DOHH2 (cell line): ENCODE data around the gene PEBP1.

ENCODE experiments used
- H3F3A ChIP-seq: fragments of 200-600 bp; sonication (generic), shearing (Covaris generic); 2 replicates; pipeline ENCODE4 v1.6.0; 2016; ENCODE audit warnings: antibody characterized with exemption, mild to moderate bottlenecking; ENCODE audit not compliant: control insufficient read depth, insufficient read depth
- H3K27ac ChIP-seq: fragments of 200-600 bp; sonication (generic); 2 replicates; pipeline ENCODE4 v1.5.1; 2014; ENCODE audit warnings: low read depth, mild to moderate bottlenecking, low read length, moderate library complexity
- H3K27me3 ChIP-seq: fragments of 200-600 bp; sonication (generic); 2 replicates; pipeline ENCODE4 v1.6.1; 2014; ENCODE audit warnings: mild to moderate bottlenecking, low read length, mixed read lengths; ENCODE audit not compliant: control insufficient read depth
- H3K36me3 ChIP-seq: fragments of 200-600 bp; sonication (generic); 2 replicates; pipeline ENCODE4 v1.6.1; 2014; ENCODE audit warnings: mild to moderate bottlenecking, low read length, moderate library complexity, mixed read lengths; ENCODE audit not compliant: control insufficient read depth
- H3K4me1 ChIP-seq: fragments of 200-600 bp; sonication (generic); 2 replicates; pipeline ENCODE4 v1.6.1; 2014; ENCODE audit warnings: mild to moderate bottlenecking, low read length, mixed read lengths; ENCODE audit not compliant: control insufficient read depth
- H3K4me2 ChIP-seq: fragments of 200-600 bp; sonication (generic); 2 replicates; pipeline ENCODE4 v1.6.0; 2014; ENCODE audit warnings: mild to moderate bottlenecking, low read length, moderate library complexity
- H3K4me3 ChIP-seq: fragments of 200-600 bp; sonication (generic); 2 replicates; pipeline ENCODE4 v1.5.1; 2014; ENCODE audit warnings: mild to moderate bottlenecking, low read length, mixed read lengths
- H3K79me2 ChIP-seq: fragments of 200-600 bp; sonication (generic); 2 replicates; pipeline ENCODE4 v1.6.1; 2014; ENCODE audit warnings: mild to moderate bottlenecking, low read length, mixed read lengths; ENCODE audit not compliant: control insufficient read depth
- H3K9me2 ChIP-seq: fragments of 200-600 bp; sonication (generic); replicated peaks from 2 replicates; pipeline ENCODE4 v1.6.1; 2014; ENCODE audit warnings: mild to moderate bottlenecking, low read length, mixed read lengths; ENCODE audit not compliant: control insufficient read depth
- H3K9me3 ChIP-seq: fragments of 200-600 bp; sonication (generic); 2 replicates; pipeline ENCODE4 v1.6.1; 2014; ENCODE audit warnings: antibody characterized with exemption, low read length, mixed read lengths; ENCODE audit not compliant: control insufficient read depth, insufficient read depth
- H4K20me1 ChIP-seq: fragments of 200-600 bp; sonication (generic); 2 replicates; pipeline ENCODE4 v1.6.0; 2014; ENCODE audit warnings: low read depth, mild to moderate bottlenecking, antibody characterized with exemption, low read length, moderate library complexity; ENCODE audit not compliant: control insufficient read depth, insufficient read depth
- EZH2phosphoT487 ChIP-seq: fragments of 200-600 bp; sonication (generic); IDR thresholded peaks from 2 replicates; pipeline ENCODE4 v1.6.1; 2017; ENCODE audit warnings: borderline replicate concordance, mild to moderate bottlenecking, antibody characterized with exemption, low read length, moderate library complexity, mixed read lengths
- TF ChIP-seq, protein P1 (sequence below): fragments of 200-600 bp; sonication (generic); IDR thresholded peaks from one replicate; pipeline ENCODE4 v1.5.1; 2014; ENCODE audit warnings: antibody characterized with exemption, mild to moderate bottlenecking, low read depth, low read length; ENCODE audit not compliant: poor library complexity, severe bottlenecking

Gene PEBP1

DNA sequence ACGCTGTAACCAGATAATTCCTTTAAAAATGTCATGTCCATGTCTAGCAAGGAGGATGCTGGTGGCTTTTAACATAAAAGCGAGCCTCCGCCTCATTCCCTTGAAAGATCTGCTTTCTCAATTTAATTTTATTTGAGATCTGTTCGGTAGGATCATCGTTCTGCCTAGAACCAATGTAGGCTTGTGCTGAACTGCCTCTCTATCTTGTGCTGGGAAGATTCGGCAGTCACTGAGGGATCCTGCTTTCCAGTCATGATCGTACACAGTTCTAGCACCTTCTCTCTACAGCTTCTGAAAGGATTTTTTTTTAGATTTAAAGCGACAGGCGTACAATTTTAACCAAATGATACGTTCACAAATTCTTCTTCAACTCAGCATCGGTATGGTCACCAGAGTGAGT, 54.3 kb downstream of the PEBP1 start:
- Histone ChIP-seq H4K20me1 (0 out of 2 replicates have a peak, but pooled peaks cover 3% of the 10 kb centered on the region), H3K9me3 (no peaks in the 10 kb centered on the region), H3K27me3 (no peaks in the 10 kb centered on the region), H3K36me3 (peaks cover 35% of the 10 kb centered on the region), H3F3A (0 out of 2 replicates have a peak, but pooled peaks cover 5% of the 10 kb centered on the region), H3K79me2 (no peaks in the 10 kb centered on the region), H3K9me2 (no peaks in the 10 kb centered on the region), H3K27ac (no peak overlapping the region), H3K4me2 (no peak overlapping the region), H3K4me3 (no peak overlapping the region), H3K4me1 (no peaks in the 10 kb centered on the region)
- TF ChIP-seq EZH2phosphoT487: no peak
- TF ChIP-seq, protein P1, sequence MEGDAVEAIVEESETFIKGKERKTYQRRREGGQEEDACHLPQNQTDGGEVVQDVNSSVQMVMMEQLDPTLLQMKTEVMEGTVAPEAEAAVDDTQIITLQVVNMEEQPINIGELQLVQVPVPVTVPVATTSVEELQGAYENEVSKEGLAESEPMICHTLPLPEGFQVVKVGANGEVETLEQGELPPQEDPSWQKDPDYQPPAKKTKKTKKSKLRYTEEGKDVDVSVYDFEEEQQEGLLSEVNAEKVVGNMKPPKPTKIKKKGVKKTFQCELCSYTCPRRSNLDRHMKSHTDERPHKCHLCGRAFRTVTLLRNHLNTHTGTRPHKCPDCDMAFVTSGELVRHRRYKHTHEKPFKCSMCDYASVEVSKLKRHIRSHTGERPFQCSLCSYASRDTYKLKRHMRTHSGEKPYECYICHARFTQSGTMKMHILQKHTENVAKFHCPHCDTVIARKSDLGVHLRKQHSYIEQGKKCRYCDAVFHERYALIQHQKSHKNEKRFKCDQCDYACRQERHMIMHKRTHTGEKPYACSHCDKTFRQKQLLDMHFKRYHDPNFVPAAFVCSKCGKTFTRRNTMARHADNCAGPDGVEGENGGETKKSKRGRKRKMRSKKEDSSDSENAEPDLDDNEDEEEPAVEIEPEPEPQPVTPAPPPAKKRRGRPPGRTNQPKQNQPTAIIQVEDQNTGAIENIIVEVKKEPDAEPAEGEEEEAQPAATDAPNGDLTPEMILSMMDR: no peak

DNA sequence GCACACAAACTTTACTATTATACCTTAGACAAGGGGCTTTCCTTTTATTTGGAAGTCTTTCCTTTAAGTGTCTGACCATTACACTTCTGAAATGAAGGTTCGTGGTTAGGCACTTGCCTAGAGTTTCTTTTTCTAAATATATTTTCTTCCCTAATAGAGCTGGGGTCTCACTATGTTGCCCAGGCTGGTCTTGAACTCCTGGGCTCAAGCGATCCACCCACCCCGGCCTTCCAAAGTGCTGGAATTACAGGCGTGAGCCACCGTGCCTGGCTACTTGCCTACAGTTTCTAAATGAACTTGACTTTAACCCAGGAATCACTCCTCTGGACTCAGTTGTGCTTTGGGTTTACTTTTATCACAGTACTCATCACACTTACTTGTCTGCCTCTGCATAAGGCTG, 57.6 kb downstream of the PEBP1 start:
- no peak for TF ChIP-seq EZH2phosphoT487
- TF ChIP-seq, protein P1: no peak
- H3K27ac ChIP-seq: no peak overlapping the region
- no peaks in the 10 kb centered on the region for H3K4me1 ChIP-seq
- H3K9me2 ChIP-seq: no peaks in the 10 kb centered on the region
- H3K4me3 ChIP-seq: no peak overlapping the region
- H3K79me2 ChIP-seq: no peaks in the 10 kb centered on the region
- H3K4me2 ChIP-seq: no peak overlapping the region
- H3K27me3 ChIP-seq: no peaks in the 10 kb centered on the region
- 0 out of 2 replicates have a peak, but pooled peaks cover 2% of the 10 kb centered on the region for H3F3A ChIP-seq
- H4K20me1 ChIP-seq: no peaks in the 10 kb centered on the region
- H3K36me3 ChIP-seq: peaks cover 27% of the 10 kb centered on the region
- no peaks in the 10 kb centered on the region for H3K9me3 ChIP-seq

DNA sequence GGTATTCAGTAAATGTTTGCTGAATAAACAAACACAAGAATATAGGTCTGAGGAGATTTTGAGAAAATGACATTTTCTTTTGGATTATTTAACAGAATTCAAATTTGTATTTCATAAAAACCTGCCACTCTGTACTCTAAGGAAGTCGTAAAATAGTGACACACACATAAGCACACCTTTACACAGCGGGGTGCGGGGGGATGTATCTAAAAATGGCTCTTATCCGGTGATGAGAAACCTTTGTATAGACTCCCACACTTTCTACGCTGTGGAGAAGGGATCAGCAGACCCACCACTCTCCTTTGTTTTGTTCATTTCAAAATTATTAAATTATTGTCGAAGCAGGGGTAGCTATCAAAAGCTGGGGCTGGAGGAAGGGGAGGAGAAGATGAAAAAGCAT, 58.0 kb downstream of the PEBP1 start:
- Histone ChIP-seq H3K27me3 (no peaks in the 10 kb centered on the region), H3K4me3 (no peak overlapping the region), H4K20me1 (no peaks in the 10 kb centered on the region), H3K36me3 (peaks cover 27% of the 10 kb centered on the region), H3K9me2 (no peaks in the 10 kb centered on the region), H3K4me1 (no peaks in the 10 kb centered on the region), H3K79me2 (no peaks in the 10 kb centered on the region), H3K27ac (no peak overlapping the region), H3K9me3 (no peaks in the 10 kb centered on the region), H3K4me2 (no peak overlapping the region), H3F3A (0 out of 2 replicates have a peak, but pooled peaks cover 2% of the 10 kb centered on the region)
- no peak for TF ChIP-seq EZH2phosphoT487
- TF ChIP-seq, protein P1: no peak
